Calu3 (cell line): Measurements from ENCODE around the gene SLC12A3. TPM values are rescaled to one million over a fixed set of nuclear protein-coding genes. Genes with fewer than 3 reads are reported as not detected.

Experiments used
- BruUV-seq: library from RNA; stranded (reverse); fragments of 400-500 nt; replicated peaks from 2 replicates; lab custom pipeline; 2021; lab: Mats Ljungman, UMichigan
- CTCF ChIA-PET: fragments of 300-600 bp; sonication (Branson Sonifier 250); formaldehyde crosslinking; loops from one replicate; lab custom pipeline; 2022; ENCODE audit warnings: antibody characterized with exemption; lab: Charles Lee
- DNase-seq: peaks from one replicate; pipeline ENCODE4 v3.0.0; 2022
- H3K27ac Mint-ChIP-seq: one replicate; pipeline ENCODE4 v1.8.0; 2022; ENCODE audit warnings: mixed read lengths; ENCODE audit not compliant: unreplicated experiment
- H3K27me3 Mint-ChIP-seq: one replicate; pipeline ENCODE4 v1.8.0; 2022; ENCODE audit warnings: mixed read lengths; ENCODE audit not compliant: unreplicated experiment
- H3K36me3 Mint-ChIP-seq: one replicate; pipeline ENCODE4 v1.8.0; 2022; ENCODE audit warnings: mild to moderate bottlenecking, moderate library complexity, mixed read lengths; ENCODE audit not compliant: insufficient read depth, unreplicated experiment
- H3K4me1 Mint-ChIP-seq: one replicate; pipeline ENCODE4 v1.8.0; 2022; ENCODE audit warnings: mild to moderate bottlenecking, low read depth, mixed read lengths; ENCODE audit not compliant: unreplicated experiment
- H3K4me3 Mint-ChIP-seq: one replicate; pipeline ENCODE4 v1.8.0; 2022; ENCODE audit warnings: mild to moderate bottlenecking, low read depth, moderate library complexity, mixed read lengths; ENCODE audit not compliant: unreplicated experiment
- H3K9me3 Mint-ChIP-seq: one replicate; pipeline ENCODE4 v1.8.0; 2022; ENCODE audit warnings: low read depth, mixed read lengths; ENCODE audit not compliant: unreplicated experiment
- CTCF ChIP-seq: fragments of 200-600 bp; IDR thresholded peaks from one replicate; pipeline ENCODE4 v1.8.0; 2022; ENCODE audit warnings: antibody characterized with exemption; ENCODE audit not compliant: unreplicated experiment
- intact Hi-C: fragments of 100-400 bp; cut with micrococcal nuclease; formaldehyde crosslinking; loops from one replicate; pipeline ENCODE4 v1.10.0; 2022; ENCODE audit not compliant: unreplicated experiment
- total RNA-seq: library from RNA; stranded (reverse); gene quantifications from 2 replicates; pipeline ENCODE4 v1.2.3, GENCODE V29; 2022

The SLC12A3 gene
- total RNA-seq, 1 experiment from 2014 or later: not detected

GRCh38 chr16:56835320-56835719 lies 29.7 kb upstream of the SLC12A3 start:
- CTCF ChIA-PET: no interaction called here
- H3K4me1 Mint-ChIP-seq: no peaks in the 10 kb centered on the region
- H3K27me3 Mint-ChIP-seq: no peaks in the 10 kb centered on the region
- no peak overlapping the region for H3K27ac Mint-ChIP-seq
- intact Hi-C loops: no loop called here
- TF ChIP-seq CTCF: no peak
- no peaks in the 10 kb centered on the region for H3K9me3 Mint-ChIP-seq
- peaks cover 21% of the 10 kb centered on the region for H3K36me3 Mint-ChIP-seq
- H3K4me3 Mint-ChIP-seq: no peak overlapping the region
- DNase-seq: no peak
- no TSS peak for BruUV-seq

GRCh38 chr16:56836410-56837230 lies 28.4 kb upstream of the SLC12A3 start:
- no TSS peak for BruUV-seq
- TF ChIP-seq CTCF: no peak
- Mint-ChIP-seq H3K27me3 (no peaks in the 10 kb centered on the region), H3K27ac (no peak overlapping the region), H3K4me1 (no peaks in the 10 kb centered on the region), H3K36me3 (peaks cover 21% of the 10 kb centered on the region), H3K9me3 (no peaks in the 10 kb centered on the region), H3K4me3 (no peak overlapping the region)
- intact Hi-C loops: no loop called here
- no peak for DNase-seq
- CTCF ChIA-PET: interaction anchor here (1.0 kb wide), 1 partner anchor 11 kb away, joined by 3 read pairs; no protein-coding TSS in a partner anchor

GRCh38 chr16:56838622-56839337 lies 26.2 kb upstream of the SLC12A3 start:
- DNase-seq: no peak
- H3K27me3 Mint-ChIP-seq: no peaks in the 10 kb centered on the region
- H3K4me3 Mint-ChIP-seq: no peak overlapping the region
- no peaks in the 10 kb centered on the region for H3K4me1 Mint-ChIP-seq
- CTCF ChIA-PET: interaction anchor here (0.5 to 0.6 kb wide), 2 partner anchors 238 to 325 kb away, joined by 5 read pairs; no protein-coding TSS in a partner anchor
- no peak overlapping the region for H3K27ac Mint-ChIP-seq
- BruUV-seq: no TSS peak
- no peak for TF ChIP-seq CTCF
- H3K36me3 Mint-ChIP-seq: peaks cover 26% of the 10 kb centered on the region
- intact Hi-C loops: no loop called here
- H3K9me3 Mint-ChIP-seq: no peaks in the 10 kb centered on the region

- Mint-ChIP-seq H3K27ac (no peak overlapping the region), H3K36me3 (peaks cover 26% of the 10 kb centered on the region), H3K4me3 (no peak overlapping the region), H3K9me3 (no peaks in the 10 kb centered on the region), H3K4me1 (no peaks in the 10 kb centered on the region), H3K27me3 (no peaks in the 10 kb centered on the region)
- no peak for DNase-seq
- no peak for TF ChIP-seq CTCF
- BruUV-seq: no TSS peak
- CTCF ChIA-PET: no interaction called here
- intact Hi-C loops: no loop called here
Measured at GRCh38 chr16:56841233-56841632, 23.8 kb upstream of the SLC12A3 start.
